SK-N-SH (cell line): ENCODE results near the gene MCM3AP. TPM values are rescaled to one million over a fixed set of nuclear protein-coding genes. Genes with fewer than 3 reads are reported as not detected.
A peak's percentile ranks its signal among the peaks of the same experiment; 100 is the strongest.

Source experiments
- CTCF ChIA-PET: fragments of 300-600, 350-600 bp; formaldehyde crosslinking; extraction: SDS; loops from one replicate; lab custom pipeline; 2021; lab: Yijun Ruan, JAX
- POLR2A ChIA-PET: fragments of 350-600 bp; sonication (Branson Sonifier 250); formaldehyde crosslinking; extraction: SDS; loops from one replicate; lab custom pipeline; 2020; ENCODE audit warnings: antibody characterized with exemption, inconsistent platforms; lab: Yijun Ruan, JAX
- DNase-seq: peaks from one replicate; pipeline ENCODE4 v3.0.0; 2012
- H2AFZ ChIP-seq: fragments of 200-600 bp; sonication (generic); 2 replicates; pipeline ENCODE4 v1.8.1; 2016; ENCODE audit warnings: antibody characterized with exemption, mild to moderate bottlenecking, low read depth
- H3F3A ChIP-seq: fragments of 200-600 bp; sonication (generic); replicated peaks from 2 replicates; pipeline ENCODE3; 2016; ENCODE audit warnings: antibody characterized with exemption, mild to moderate bottlenecking; ENCODE audit not compliant: insufficient read depth
- H3K27ac ChIP-seq, 2 experiments: fragments of 200-500 bp in 1 of 2; fragments of 200-600 bp in 1 of 2; sonication (Bioruptor generic) in 1 of 2; sonication (generic), shearing (Covaris generic) in 1 of 2; 2 replicates each; pipeline versions ENCODE4 v1.5.1 to v1.6.1; 2014 to 2016; ENCODE audit warnings: low read depth in 2 of 2, inconsistent platforms in 1 of 2, low read length in 1 of 2, mild to moderate bottlenecking in 1 of 2, mixed read lengths in 1 of 2
- H3K27me3 ChIP-seq: fragments of 200-600 bp; sonication (generic), shearing (Covaris generic); 2 replicates; pipeline ENCODE4 v1.6.1; 2016; ENCODE audit warnings: mixed run types; ENCODE audit not compliant: insufficient read depth
- H3K36me3 ChIP-seq, 2 experiments: fragments of 200-500 bp in 1 of 2; fragments of 200-600 bp in 1 of 2; sonication (Bioruptor generic) in 1 of 2; sonication (generic) in 1 of 2; replicated peaks in 1 of 2; 2 replicates each; pipeline versions ENCODE3 to v1.5.1; 2014 to 2016; ENCODE audit warnings: low read length in 1 of 2, mild to moderate bottlenecking in 1 of 2; ENCODE audit not compliant: insufficient read depth in 2 of 2, control insufficient read depth in 1 of 2
- H3K4me1 ChIP-seq, 2 experiments: fragments of 200-500 bp in 1 of 2; fragments of 200-600 bp in 1 of 2; sonication (Bioruptor generic) in 1 of 2; sonication (generic), shearing (Covaris generic) in 1 of 2; 2 replicates each; pipeline versions ENCODE4 v1.5.1 to v1.6.1; 2014 to 2016; ENCODE audit warnings: low read depth in 1 of 2, low read length in 1 of 2, mixed run types in 1 of 2; ENCODE audit not compliant: insufficient read depth in 2 of 2, control insufficient read depth in 1 of 2
- H3K4me2 ChIP-seq: fragments of 200-600 bp; sonication (generic), shearing (Covaris generic); 2 replicates; pipeline ENCODE4 v1.6.1; 2017; ENCODE audit warnings: mixed run types
- H3K4me3 ChIP-seq, 2 experiments: fragments of 200-500 bp in 1 of 2; fragments of 200-600 bp in 1 of 2; sonication (Bioruptor generic) in 1 of 2; sonication (generic), shearing (Covaris generic) in 1 of 2; 2 replicates each; pipeline versions ENCODE4 v1.5.1 to v1.8.1; 2014 to 2016; ENCODE audit warnings: low read depth in 2 of 2, inconsistent platforms in 1 of 2, low read length in 1 of 2, mild to moderate bottlenecking in 1 of 2, mixed read lengths in 1 of 2, moderate library complexity in 1 of 2
- H3K79me2 ChIP-seq: fragments of 200-600 bp; sonication (generic); 2 replicates; pipeline ENCODE4 v1.8.1; 2017; ENCODE audit warnings: mild to moderate bottlenecking; ENCODE audit not compliant: insufficient read depth
- H3K9ac ChIP-seq: fragments of 200-600 bp; sonication (generic); 2 replicates; pipeline ENCODE4 v1.6.1; 2017; ENCODE audit warnings: mixed run types
- H3K9me2 ChIP-seq: fragments of 200-600 bp; sonication (generic); 2 replicates; pipeline ENCODE4 v1.6.1; 2017; ENCODE audit warnings: mixed run types
- H3K9me3 ChIP-seq: fragments of 200-600 bp; sonication (generic); 2 replicates; pipeline ENCODE4 v1.6.1; 2017; ENCODE audit warnings: mixed run types, mild to moderate bottlenecking, moderate library complexity
- H4K20me1 ChIP-seq: fragments of 200-600 bp; sonication (generic); 2 replicates; pipeline ENCODE4 v1.6.1; 2017; ENCODE audit warnings: mild to moderate bottlenecking, mixed run types; ENCODE audit not compliant: insufficient read depth
- ELF1 ChIP-seq: IDR thresholded peaks from 2 replicates; pipeline ENCODE4 v1.4.0; 2012
- EZH2phosphoT487 ChIP-seq: fragments of 200-600 bp; sonication (generic); IDR thresholded peaks from 2 replicates; pipeline ENCODE4 v1.6.1; 2017; ENCODE audit warnings: low read depth, mixed run types, mild to moderate bottlenecking, antibody characterized with exemption, moderate library complexity, borderline replicate concordance
- FOSL2 ChIP-seq: IDR thresholded peaks from 2 replicates; pipeline ENCODE4 v1.4.0; 2012; ENCODE audit warnings: low read depth, mild to moderate bottlenecking, moderate library complexity, borderline replicate concordance
- FOXJ3 ChIP-seq: sonication (generic); formaldehyde crosslinking; IDR thresholded peaks from 2 replicates; pipeline ENCODE4 v1.5.1; 2020; ENCODE audit warnings: mild to moderate bottlenecking, missing genetic modification reagents
- FOXM1 ChIP-seq: IDR thresholded peaks from 2 replicates; pipeline ENCODE4 v1.4.0; 2012; ENCODE audit warnings: low read depth, mild to moderate bottlenecking
- GABPA ChIP-seq: IDR thresholded peaks from 2 replicates; pipeline ENCODE4 v1.4.0; 2012; ENCODE audit warnings: low read depth, mild to moderate bottlenecking
- MEF2A ChIP-seq: IDR thresholded peaks from 2 replicates; pipeline ENCODE4 v1.4.0; 2012; ENCODE audit warnings: low read depth, borderline replicate concordance
- NFIC ChIP-seq: IDR thresholded peaks from 2 replicates; pipeline ENCODE4 v1.4.0; 2012; ENCODE audit warnings: borderline replicate concordance
- NRF1 ChIP-seq: IDR thresholded peaks from 2 replicates; pipeline ENCODE4 v1.6.1; 2012; ENCODE audit warnings: low read depth, mild to moderate bottlenecking, low read length
- RAD21 ChIP-seq: IDR thresholded peaks from 2 replicates; pipeline ENCODE4 v1.6.1; 2012; ENCODE audit warnings: mild to moderate bottlenecking, low read length
- SMC3 ChIP-seq: IDR thresholded peaks from 2 replicates; pipeline ENCODE4 v1.6.1; 2012; ENCODE audit warnings: low read depth, low read length, improper control_type of control experiment
- YY1 ChIP-seq: IDR thresholded peaks from 2 replicates; pipeline ENCODE4 v1.4.0; 2012; ENCODE audit warnings: low read depth, mild to moderate bottlenecking
- WGBS: methylation state at CpG from one replicate; pipeline ENCODE4 v1.1.6; 2017; ENCODE audit warnings: low lambda C conversion rate; 5-methylcytosine and 5-hydroxymethylcytosine counted together
- polyA plus RNA-seq, 3 experiments: library from polyadenylated mRNA; depleted of rRNA; stranded (reverse); fragments of >200 nt; gene quantifications; 2 replicates each; pipeline ENCODE4 v1.2.3, GENCODE V29; 2012
- TF ChIP-seq, protein P1 (sequence below): fragments of 150-350 bp; IDR thresholded peaks from 2 replicates; pipeline ENCODE4 v1.6.1; 2017; ENCODE audit warnings: antibody characterized with exemption, low read length, low read depth, borderline replicate concordance
- TF ChIP-seq, protein P2 (sequence below): IDR thresholded peaks from 2 replicates; pipeline ENCODE4 v1.4.0; 2012; ENCODE audit warnings: low read depth, borderline replicate concordance

The MCM3AP gene
- polyA plus RNA-seq, 1 of the 3 experiments (the other 2 are of a cell fraction): 42.9 TPM

DNA sequence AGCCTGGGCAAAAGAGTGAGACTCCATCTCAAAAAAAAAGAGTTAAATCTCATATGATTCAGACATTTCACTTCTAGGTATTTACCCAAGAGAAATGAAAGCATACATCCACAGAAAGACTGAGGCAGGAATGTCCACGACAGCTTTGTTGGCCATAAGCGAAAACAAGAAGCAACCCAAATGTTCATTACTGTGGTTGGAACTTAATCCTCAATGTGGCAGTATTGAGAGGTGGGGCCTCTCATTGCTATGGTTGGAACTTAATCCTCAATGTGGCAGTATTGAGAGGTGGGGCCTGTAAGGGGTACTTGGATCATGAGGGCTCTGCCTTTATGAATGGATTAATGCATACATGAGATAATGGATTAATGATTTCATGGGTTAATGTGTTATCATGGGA, 23.0 kb upstream of the MCM3AP start:
- no peak overlapping the region for H3K4me3 ChIP-seq
- POLR2A ChIA-PET: no interaction called here
- TF ChIP-seq EZH2phosphoT487 (no peak), MEF2A (no peak), YY1 (no peak), NFIC (no peak)
- TF ChIP-seq, protein P1, sequence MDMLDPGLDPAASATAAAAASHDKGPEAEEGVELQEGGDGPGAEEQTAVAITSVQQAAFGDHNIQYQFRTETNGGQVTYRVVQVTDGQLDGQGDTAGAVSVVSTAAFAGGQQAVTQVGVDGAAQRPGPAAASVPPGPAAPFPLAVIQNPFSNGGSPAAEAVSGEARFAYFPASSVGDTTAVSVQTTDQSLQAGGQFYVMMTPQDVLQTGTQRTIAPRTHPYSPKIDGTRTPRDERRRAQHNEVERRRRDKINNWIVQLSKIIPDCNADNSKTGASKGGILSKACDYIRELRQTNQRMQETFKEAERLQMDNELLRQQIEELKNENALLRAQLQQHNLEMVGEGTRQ: no peak
- H2AFZ ChIP-seq: no peak overlapping the region
- CTCF ChIA-PET: no interaction called here
- no peak overlapping the region for H3K9ac ChIP-seq
- no peaks in the 10 kb centered on the region for H3K9me3 ChIP-seq
- H3F3A ChIP-seq: peaks cover 6% of the 10 kb centered on the region
- WGBS: 100% methylated on average over 2 of the region's 2 CpGs
- no peak overlapping the region for H3K4me2 ChIP-seq
- H3K27me3 ChIP-seq: no peaks in the 10 kb centered on the region
- H3K4me1 ChIP-seq: no peaks in the 10 kb centered on the region
- H3K36me3 ChIP-seq: peaks cover 5 to 31% of the 10 kb centered on the region in 2 experiments
- H3K27ac ChIP-seq: no peak overlapping the region
- H3K79me2 ChIP-seq: no peaks in the 10 kb centered on the region; the same call in 1 of the 2 replicates
- H4K20me1 ChIP-seq: no peaks in the 10 kb centered on the region
- no peak for DNase-seq
- no peaks in the 10 kb centered on the region for H3K9me2 ChIP-seq

DNA sequence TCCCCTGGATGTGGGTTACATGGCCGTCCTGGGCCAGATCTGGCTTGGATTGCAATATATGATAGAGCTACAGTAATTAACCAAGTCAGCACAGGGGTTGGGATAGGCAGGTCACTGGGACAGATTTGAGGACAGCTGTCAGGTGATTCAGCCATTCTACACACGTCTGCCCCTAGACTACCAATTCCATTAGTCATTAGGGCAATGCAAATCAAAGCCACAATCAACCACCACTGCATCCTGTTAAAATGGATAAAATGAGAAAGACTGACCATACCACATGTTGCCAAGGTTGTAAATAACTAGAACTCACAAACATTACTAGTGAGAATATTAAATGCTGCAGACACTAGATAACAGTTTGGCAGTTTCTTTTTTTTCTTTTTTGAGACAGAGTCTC, 22.2 kb upstream of the MCM3AP start:
- ChIA-PET POLR2A (no interaction called here), CTCF (no interaction called here)
- no peaks in the 10 kb centered on the region for H3K4me1 ChIP-seq
- TF ChIP-seq, protein P2, sequence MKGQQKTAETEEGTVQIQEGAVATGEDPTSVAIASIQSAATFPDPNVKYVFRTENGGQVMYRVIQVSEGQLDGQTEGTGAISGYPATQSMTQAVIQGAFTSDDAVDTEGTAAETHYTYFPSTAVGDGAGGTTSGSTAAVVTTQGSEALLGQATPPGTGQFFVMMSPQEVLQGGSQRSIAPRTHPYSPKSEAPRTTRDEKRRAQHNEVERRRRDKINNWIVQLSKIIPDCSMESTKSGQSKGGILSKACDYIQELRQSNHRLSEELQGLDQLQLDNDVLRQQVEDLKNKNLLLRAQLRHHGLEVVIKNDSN: no peak
- peak; percentile 8; the same call in 1 of the 2 replicates for TF ChIP-seq FOSL2
- H3K27ac ChIP-seq: no peak overlapping the region
- no peak overlapping the region for H3K9ac ChIP-seq
- H3K9me2 ChIP-seq: no peaks in the 10 kb centered on the region
- peaks cover 5 to 24% of the 10 kb centered on the region in 2 experiments for H3K36me3 ChIP-seq
- WGBS: 61% methylated on average over 2 of the region's 2 CpGs
- no peak overlapping the region for H3K4me3 ChIP-seq
- no peak overlapping the region for H3K4me2 ChIP-seq
- no peaks in the 10 kb centered on the region; the same call in 1 of the 2 replicates for H3K79me2 ChIP-seq
- H4K20me1 ChIP-seq: no peaks in the 10 kb centered on the region
- no peak overlapping the region for H2AFZ ChIP-seq
- no peaks in the 10 kb centered on the region for H3K27me3 ChIP-seq
- DNase-seq: no peak
- H3K9me3 ChIP-seq: no peaks in the 10 kb centered on the region
- peaks cover 6% of the 10 kb centered on the region for H3F3A ChIP-seq

DNA sequence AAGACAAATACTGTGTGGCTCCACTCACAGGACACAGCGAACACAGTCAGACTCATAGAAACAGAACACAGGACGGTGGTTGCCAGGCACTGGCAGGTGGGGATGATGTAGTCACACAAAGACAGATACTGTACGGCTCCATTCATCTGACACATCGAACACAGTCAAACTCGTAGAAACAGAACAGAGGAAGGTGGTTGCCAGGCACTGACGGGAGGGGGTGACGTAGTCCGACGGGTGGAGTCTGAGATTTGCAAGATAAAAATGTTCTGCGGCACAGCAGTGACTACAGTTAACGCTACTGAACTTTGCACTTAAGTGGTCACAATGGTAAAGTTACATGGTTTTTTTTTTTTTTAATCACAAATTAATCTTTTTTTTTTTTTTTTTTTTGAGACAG, 19.5 kb upstream of the MCM3AP start:
- no peak overlapping the region for H3K27ac ChIP-seq
- H3K9ac ChIP-seq: no peak overlapping the region
- H3K27me3 ChIP-seq: no peaks in the 10 kb centered on the region
- DNase-seq: no peak
- H3K79me2 ChIP-seq: no peaks in the 10 kb centered on the region; the same call in 1 of the 2 replicates
- H3F3A ChIP-seq: peaks cover 6% of the 10 kb centered on the region
- TF ChIP-seq FOXM1 (no peak), SMC3 (no peak), RAD21 (no peak), NRF1 (no peak), ELF1 (no peak), GABPA (no peak), FOXJ3 (CRISPR knock-in tag) (no peak)
- TF ChIP-seq, protein P1: no peak
- TF ChIP-seq, all 33 proteins: peak for 0
- H3K9me2 ChIP-seq: no peaks in the 10 kb centered on the region
- H3K36me3 ChIP-seq: peaks cover 11 to 23% of the 10 kb centered on the region in 2 experiments
- ChIA-PET CTCF (no interaction called here), POLR2A (no interaction called here)
- no peaks in the 10 kb centered on the region for H3K9me3 ChIP-seq
- 99% methylated on average over 11 of the region's 11 CpGs for WGBS
- H3K4me1 ChIP-seq: no peaks in the 10 kb centered on the region
- no peak overlapping the region for H3K4me2 ChIP-seq
- no peaks in the 10 kb centered on the region for H4K20me1 ChIP-seq
- no peak overlapping the region for H3K4me3 ChIP-seq
- no peak overlapping the region for H2AFZ ChIP-seq
